Bone marrow (tissue), 2 donors: ENCODE measurements around the gene ZNF45.
A peak's percentile ranks its signal among the peaks of the same experiment; 100 is the strongest.
"Not testable (repeated sequence)": the region's sequence is repeated elsewhere in the genome, so short reads cannot be mapped to it uniquely, and the experiment has no call there.

Experiments used
- DNase-seq, 2 donors: peaks; one replicate each; lab custom pipeline; 2025; lab: John Stamatoyannopoulos, UW

The ZNF45 gene

DNA sequence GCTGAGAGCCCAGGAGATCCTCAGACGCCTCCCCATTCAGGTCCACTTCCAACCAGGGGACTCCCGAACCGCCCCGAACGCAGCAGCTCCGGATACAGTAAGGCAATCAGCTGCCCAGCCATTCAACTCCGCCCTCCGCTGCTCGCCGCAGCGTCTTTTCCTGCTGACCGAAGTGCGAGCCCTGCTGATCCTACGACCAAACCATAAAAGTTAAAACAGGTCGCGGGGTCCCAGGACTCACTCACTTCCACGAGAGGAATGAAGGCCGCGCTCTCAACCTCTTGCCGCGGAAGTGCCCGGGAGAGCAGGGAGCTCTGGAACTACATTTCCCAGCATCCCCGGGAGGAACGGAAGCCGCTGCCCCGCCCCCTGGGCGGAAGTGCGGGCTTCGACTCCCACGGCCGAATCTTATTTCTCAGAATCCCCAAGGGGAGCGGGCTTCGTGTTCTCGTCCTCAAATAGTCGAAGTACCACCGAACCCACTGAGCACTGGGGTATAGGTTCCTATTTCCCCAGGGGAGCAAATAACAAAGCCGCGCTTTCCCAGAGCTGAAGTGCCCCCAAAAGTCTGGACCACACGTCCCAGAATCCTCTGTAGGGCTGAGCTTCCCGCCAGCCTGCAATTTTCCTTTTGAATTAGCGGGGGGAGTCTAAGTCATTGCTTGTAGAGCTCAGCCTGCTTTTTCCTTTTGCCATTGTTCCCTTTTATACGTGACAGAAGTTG lies at the start of gene ZNF45:
Gene ZNF45, minus strand, starts transcription at position 298 of the 724 bp plus-strand sequence. CDS start 13,097 bp downstream, outside the sequence.
- DNase-seq: peak; percentile 59 to 76

DNA sequence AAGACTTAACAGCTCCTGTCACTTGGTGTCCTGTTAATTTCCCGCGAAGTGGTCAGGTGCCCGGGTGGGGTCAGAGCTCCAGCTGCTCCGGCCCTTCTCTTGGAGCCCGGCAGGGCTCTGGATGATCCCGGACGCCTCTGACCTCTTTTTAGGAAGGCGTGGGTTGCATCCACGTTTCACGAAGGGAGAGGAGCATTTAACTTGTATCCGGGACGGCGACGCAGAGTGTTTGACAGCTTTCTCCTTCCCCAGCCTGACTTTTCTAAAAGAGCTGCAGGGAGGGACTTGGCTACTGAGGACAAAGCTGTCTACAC lies 49.6 kb upstream of the ZNF45 start:
- no peak for DNase-seq

DNA sequence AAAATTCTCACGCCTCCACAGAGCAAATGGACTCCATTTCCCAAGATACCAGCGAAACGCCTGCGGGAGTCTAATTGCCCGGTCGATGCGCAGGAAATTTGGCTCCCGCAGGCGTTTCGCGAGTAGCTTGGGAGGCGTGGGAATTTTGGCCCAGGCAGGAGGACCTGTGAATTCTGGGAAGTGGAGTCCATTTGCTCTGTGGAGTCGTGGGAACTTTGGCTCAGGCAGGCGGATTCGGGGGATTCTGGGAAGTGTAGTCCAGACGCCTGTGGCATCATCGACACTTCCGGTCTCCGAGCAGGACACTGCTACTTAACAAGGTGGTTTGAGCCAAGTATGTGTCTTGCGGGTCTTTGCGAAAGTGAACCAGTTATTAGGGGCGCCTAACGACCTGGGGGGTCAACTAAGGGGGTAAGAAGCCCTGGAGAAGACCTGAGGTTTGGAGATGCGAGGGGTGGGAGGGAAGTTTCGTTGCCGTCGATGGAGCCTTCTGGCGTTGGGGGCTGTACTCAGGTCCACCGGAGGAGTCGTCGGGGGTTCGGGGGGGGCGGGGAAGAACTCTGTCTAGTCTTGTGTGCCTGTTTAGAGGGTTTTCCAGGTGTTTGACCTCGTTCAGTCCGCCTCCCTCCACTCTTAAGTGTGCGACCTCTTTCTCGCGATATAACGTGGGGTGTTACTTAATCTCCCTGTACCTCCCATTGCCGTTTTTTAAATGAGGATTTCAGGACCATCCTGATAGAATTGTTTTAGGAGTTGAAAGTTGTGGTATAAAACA lies 49.0 kb upstream of the ZNF45 start, which contains the start of gene ZNF155:
Gene ZNF155, plus strand, starts transcription at position 277 of the 775 bp plus-strand sequence. CDS start 4,356 bp downstream, outside the sequence.
- DNase-seq: peak; percentile 60 to 75

DNA sequence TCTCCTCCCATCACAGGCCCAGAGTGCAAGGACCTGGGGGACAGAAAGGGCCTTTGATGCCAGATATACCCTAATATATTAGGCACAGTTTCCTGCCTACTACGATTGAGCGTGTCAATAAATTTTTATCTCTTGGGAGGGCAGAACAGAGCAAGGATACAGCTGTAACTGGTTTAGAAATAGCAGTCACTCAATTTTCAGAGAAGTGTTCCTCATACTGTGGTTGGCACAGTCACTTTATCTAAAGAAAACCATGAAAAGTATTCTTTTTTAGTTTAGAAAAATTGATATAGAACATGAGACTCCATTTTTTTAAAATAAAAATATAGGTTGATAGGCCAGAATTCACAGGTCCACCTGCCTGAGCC lies 48.4 kb upstream of the ZNF45 start:
- DNase-seq: no peak

DNA sequence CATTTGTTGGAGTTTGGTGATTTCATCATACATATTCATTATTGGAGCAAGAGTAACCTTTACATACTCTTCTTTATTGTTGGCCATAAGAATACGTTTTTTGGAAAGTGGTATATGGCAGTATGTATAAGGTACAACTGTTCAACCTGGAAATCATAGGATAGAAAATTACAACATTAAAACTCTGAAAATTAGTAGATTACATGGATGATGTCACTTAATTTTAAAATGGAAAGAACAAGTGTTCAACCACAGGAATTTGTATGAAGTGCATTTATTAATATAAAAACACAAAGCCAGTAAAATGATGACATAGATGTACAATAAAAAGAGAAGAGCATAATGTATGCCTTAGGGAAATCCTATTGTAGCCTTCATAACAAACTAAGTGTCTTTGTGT lies 41.6 kb upstream of the ZNF45 start:
- DNase-seq: no peak

DNA sequence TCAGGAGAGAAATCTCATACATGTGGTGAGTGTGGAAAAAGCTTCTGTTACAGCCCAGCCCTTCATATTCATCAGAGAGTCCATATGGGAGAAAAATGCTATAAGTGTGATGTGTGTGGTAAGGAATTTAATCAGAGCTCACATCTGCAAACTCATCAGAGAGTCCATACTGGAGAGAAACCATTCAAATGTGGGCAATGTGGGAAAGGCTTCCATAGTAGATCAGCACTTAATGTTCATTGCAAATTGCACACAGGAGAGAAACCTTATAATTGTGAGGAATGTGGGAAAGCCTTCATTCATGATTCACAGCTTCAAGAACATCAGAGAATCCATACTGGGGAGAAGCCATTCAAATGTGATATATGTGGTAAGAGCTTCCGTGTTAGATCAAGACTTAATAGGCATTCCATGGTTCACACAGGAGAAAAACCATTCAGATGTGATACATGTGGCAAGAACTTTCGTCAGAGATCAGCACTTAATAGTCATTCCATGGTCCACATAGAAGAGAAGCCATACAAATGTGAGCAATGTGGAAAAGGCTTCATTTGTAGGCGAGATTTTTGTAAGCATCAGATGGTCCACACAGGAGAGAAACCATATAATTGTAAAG lies 31.1 kb upstream of the ZNF45 start:
- no peak for DNase-seq

DNA sequence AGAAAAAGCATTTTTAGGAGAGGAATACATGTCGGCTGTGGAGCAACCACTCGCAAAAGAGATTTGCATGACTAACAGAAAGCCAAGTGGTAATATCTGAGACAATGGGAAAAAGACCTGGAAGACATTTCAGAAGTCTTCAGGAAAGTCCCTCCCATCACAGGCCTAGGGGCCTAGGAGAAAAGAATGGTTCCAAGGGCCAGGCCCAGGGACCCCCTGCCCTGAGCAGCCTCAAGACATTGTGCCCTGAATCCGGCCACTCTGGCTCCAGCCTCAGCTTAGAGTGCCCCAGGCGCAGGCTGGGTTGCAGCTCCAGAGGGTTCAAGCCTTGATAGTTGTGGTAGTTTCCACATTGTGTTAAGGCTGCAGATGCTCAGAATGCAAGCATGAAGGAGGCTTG lies 25.3 kb upstream of the ZNF45 start:
- no peak for DNase-seq

DNA sequence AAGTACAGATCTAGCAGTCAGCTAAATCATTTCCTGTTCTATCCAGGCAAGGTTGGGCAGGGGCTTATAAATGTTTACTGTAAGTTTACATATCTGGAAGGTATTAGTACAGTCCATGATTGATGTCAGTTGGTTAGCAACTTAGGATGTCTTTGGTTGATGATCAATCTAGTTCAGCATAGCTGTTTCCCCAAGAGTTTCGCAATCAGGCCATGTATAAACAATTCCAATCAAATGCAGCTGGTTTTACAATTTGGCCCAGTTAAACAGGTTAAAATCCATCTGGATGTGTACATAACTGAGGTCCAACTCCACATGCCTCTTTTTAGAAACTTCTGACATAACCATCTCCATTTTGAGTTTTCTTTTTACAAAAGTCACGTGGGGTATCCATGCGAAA lies 22.8 kb upstream of the ZNF45 start:
- DNase-seq: no peak

DNA sequence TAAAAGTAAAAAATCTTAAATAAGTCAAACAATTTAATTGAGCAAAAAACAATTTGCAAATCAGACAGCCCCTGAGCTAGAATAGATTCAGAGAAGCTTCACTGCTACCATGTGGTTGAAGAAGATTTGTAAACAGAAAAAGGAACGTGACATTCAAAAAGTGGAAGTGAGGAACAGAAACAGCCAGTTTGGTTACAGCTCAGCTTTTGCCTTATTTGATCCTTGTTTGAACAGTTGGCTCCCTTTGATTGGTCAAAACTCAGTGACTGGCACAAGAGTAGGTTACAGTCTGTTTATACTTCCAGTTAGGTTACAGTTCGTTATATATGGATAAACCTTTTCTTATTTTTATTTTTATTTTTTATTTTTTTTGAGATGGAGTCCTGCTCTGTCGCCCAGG lies 21.7 kb upstream of the ZNF45 start:
- DNase-seq: no peak

DNA sequence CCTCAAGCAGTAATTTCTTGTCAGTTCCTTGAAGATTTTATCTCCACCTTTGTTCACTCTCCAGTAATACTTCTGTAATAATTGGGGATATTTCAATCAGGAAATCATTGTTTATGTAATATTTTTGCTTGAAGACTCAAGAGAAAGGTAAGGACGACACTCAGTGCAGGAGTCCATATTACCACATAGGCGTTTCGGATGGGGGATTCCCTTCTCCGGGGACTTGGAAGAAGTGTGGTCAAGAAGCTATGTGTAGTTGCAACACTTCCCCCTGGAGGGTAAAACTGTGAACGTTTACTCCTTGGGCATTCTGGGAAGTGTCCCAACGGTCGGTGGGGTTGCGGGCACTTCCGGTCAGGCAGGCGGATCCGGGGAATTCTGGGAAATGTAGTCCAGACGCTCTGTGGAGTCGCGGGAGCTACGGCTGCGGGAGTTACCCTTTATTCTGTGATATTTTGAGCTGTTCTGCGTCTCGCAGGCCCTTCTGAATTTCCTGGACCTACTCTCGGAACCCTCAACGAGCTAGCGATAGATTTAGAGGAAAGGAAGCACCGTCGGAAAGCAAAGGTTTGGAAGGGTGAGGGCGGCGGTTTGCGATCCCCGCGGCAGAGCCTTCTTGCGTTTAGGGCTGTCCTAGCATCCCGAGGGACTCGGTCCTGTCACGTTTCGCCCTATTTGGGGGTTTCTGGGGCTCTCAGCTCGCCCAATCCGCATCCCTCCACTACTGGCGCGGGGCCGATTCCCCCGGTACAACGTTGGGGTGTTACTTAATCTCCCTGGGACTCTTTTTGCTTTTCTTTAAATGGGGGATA lies 16.0 kb upstream of the ZNF45 start, which contains the start of gene ZNF221:
Gene ZNF221, plus strand, starts transcription at position 395 of the 812 bp plus-strand sequence. CDS start 11,499 bp downstream, outside the sequence.
- DNase-seq: peak; percentile 50 to 83

DNA sequence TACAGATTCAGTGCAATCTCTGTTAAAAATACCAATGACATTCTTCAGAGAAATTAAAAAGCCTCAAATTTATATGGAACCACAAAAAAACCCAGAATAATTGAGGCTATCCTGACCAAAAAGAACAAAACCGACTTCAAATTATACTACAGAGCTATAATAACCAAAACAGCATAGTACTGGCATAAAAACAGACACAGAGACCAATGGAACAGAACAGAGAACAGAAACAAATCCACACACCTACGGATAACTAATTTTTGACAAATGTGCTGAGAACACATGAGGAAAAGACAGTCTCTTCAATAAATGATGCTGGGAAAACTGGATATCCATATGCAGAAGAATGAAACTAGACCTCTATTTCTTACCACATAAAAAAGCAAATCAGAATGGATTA lies 14.7 kb upstream of the ZNF45 start:
- DNase-seq: not testable (repeated sequence)

DNA sequence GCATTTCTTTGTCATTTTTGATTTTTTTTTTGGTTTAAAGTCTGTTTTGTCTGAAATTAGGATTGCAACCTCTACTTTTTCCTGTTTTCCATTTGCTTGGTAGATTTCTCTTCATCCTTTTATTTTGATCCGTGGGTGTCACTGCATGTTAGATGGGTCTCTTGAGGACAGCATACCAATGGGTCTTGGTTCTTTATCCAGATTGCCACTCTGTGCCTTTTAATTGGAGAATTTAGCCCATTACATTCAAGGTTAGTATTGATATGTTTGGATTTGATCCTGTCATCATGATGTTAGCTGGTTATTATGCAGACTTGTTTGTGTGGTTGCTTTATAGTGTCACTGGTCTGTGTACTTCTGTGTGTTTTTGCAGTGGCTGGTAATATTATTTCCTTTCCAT lies 12.3 kb upstream of the ZNF45 start:
- not testable (repeated sequence) for DNase-seq

DNA sequence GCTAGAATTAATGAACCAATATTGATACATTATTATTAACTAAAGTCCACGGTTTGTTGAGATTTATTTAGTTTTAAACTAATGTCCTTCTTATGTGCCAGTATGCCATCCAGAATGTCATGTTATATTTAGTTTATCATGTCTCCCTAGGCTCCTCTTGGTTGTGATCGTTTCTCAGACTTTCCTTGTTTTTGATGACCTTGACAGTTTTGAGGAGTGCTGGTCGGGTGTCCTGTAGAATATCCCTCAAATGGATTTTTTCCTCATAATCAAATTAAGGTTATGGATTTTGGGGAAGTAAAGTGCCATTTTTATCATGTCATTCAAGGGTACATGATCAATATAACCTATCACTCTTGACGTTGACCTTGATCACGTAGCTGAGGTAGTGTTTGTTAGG lies 6.1 kb upstream of the ZNF45 start:
- DNase-seq: no peak

DNA sequence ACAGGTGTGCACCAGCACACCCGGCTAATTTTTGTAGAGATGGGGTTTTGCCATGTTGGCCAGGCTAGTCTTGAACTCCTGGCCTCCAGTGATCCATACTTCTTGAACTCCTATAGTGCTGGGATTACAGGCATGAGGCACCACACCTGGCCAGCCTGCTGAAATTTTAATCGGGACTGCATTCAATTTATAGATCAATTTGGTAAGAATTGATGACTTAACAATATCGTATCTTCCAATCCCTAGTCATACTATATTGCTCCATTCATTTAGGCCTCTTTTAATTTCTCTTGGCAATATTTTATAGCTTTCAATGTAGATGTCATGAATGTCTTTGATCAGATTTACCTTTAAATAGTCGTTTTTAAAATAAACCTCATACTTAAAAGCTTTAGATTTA lies 5.6 kb upstream of the ZNF45 start:
- DNase-seq: no peak

DNA sequence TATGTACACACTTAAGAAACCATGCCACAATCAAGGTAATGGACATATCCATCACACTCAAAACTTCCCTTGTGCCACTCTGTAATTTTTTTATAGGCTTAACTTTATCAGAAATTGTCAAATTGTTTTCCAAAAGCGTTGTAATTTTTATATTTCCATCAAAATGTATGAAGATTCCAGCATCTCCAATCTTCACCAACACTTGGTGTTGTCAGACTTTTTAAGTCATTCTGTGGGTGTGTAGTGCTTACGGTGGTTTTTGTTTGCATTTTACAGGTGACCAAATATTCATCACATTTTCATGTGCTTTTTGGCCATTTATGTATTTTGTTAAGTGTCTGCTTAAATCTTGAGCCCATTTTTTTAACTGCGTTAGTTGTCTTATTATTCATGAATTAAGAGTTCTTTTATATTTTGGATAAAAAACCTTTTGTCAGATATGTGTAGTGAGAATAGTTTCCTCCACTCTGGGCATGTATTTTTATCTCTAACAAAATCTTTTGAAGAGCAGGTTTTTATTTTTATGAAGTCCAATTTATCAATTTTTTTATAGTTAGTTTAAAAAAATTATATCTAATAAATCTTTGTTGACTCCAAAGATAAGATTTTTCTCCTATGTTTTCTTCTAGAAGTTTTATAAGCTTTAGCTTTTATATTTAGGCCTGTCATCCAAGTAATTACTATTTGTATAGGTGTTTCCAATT lies 4.6 kb upstream of the ZNF45 start:
- no peak for DNase-seq

DNA sequence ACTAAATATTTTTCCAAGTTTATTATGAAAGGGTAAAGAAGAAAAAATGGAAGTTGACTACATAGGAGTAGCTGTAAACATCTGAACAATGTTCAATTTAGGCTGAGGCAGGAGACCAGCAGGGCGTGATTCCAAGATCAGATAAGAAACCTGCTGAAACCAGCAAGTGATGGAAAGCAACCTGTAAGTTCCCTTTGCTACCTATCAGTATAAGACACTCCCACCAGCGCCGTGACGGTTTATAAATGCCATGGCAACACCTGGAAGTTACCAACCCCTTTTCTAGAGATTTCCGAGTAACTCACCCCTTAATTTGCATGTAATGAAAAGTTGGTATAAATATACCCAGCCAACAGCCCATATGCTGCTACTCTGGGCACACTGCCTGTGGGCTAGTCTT lies 1.1 kb upstream of the ZNF45 start:
- no peak for DNase-seq

DNA sequence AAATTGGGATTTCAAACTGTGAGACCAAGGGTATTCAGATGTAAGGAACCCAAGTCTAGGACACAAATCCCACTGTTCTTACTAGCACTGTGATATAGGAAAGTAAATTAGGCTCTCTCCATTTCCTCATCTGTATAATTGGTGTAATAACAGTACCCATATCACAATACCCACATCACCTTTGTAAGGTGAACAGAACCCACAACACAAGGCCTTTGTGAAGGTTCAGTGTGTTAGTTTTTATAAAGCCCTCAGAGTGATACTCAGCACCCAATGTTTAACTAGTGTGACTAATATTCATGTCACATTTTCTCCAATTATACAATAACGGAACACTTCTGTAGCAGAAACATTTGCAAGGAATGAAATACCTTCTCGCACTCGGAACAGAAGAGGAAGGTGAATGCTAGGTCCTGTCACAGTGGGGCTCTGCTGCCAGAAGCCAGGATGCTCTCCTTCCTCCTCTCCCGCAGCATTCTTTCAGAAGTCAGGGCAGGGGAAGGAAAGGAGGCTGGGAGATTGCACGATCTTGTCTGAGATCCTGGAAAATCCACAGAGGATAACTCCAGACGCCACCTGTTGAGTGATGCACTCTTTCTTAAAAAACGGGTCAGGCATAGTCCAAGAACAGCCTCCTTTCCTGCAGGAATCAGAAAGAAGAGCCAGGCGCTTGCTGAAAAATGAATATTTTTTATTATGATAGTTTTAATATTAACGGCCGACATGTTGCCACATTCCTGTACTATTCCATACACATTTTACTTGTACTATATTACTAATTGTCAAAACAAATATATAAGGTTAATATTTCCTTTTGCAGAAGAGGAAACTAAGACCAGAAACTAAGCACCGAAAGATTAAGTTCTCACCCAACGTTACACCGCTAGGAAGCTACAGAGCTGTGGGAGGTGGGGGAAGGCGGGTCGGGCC lies 762 bp downstream of the ZNF45 start:
- peak in 1 of 2 donors; percentile 18 for DNase-seq

DNA sequence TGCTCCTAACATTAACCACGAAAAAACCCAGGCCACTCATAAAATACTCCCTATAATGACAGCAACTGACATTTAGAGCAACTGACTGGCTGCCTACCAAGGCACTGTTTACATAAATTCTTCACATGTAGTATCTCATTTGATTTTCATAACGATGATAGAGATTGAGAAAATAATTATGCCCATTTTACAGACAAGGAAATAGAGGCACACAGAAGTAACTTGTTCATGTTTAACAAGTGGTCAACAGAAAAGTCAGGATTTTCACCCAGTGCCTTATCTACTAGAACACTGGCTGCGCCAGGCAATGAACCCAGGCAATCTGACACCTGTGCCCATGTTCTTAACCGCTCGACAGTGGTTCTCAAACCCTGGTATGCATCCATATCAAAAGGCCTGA lies 6.3 kb downstream of the ZNF45 start:
- DNase-seq: no peak

DNA sequence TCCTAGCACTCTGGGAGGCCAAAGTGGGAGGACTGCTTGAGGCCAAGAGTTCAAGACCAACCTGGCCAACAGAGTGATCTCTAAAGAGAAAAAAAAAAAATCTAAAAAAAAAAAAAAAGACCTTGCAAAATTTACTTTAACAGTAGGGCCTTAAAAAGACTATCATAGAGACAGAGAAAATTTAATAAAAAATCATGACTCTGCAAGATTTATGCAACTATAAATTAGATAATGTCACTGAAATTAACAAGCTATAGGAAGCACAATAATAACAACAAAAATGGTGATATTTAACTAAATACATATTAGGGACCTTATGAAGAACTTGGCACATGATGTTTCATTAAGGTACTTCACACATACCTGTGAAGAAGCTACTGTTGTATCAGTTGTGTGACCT lies 11.2 kb downstream of the ZNF45 start:
- no peak for DNase-seq

DNA sequence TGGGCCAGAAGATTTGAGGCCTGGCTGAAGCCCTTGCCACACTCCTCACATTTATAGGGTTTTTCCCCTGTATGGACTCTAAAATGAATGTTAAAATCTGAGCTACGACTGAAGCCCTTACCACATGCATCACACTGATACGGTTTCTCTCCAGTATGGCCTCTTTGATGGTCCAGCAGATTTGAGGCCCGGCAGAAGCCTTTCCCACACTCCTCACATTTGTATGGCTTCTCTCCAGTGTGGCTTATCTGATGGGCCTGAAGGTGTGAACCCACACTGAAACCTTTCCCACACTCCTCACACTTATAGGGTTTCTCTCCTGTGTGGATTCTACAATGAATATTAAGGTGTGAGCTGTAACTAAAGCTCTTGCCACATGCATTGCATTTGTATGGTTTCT lies 21.0 kb downstream of the ZNF45 start:
- no peak for DNase-seq
